IMR-90 (cell line): Measurements from ENCODE around the gene ZNF420. TPM values are rescaled to one million over a fixed set of nuclear protein-coding genes. Genes with fewer than 3 reads are reported as not detected.
"Not testable (repeated sequence)": the region's sequence is repeated elsewhere in the genome, so short reads cannot be mapped to it uniquely, and the experiment has no call there.

Experiments
- ATAC-seq: fragments of 200-7000 bp; cut with Tn5 transposase; 2 replicates; pipeline ENCODE4 v1.9.1; 2020; ENCODE audit warnings: low read depth, mild to moderate bottlenecking, moderate library complexity
- BruUV-seq: library from RNA; stranded (reverse); fragments of 400-500 nt; replicated peaks from 2 replicates; lab custom pipeline; 2021; lab: Mats Ljungman, UMichigan
- CTCF ChIA-PET: fragments of 300-600 bp; formaldehyde crosslinking; extraction: SDS; loops from one replicate; lab custom pipeline; 2021; ENCODE audit warnings: antibody characterized with exemption; lab: Yijun Ruan, JAX
- POLR2A ChIA-PET: fragments of 300-600 bp; sonication (Branson Sonifier 250); formaldehyde crosslinking; loops from one replicate; lab custom pipeline; 2022; ENCODE audit warnings: antibody characterized with exemption; ENCODE audit not compliant: unreplicated experiment; lab: Charles Lee
- DNase-seq: peaks from one replicate; pipeline ENCODE4 v3.0.0; 2013
- H2AFZ ChIP-seq: replicated peaks from 2 replicates; pipeline ENCODE3; 2013; ENCODE audit warnings: low read length, mild to moderate bottlenecking; ENCODE audit not compliant: poor library complexity
- H2AK5ac ChIP-seq: 2 replicates; pipeline ENCODE4 v1.6.1; 2013; ENCODE audit warnings: low read depth, low read length, inconsistent platforms
- H2AK9ac ChIP-seq: replicated peaks from 2 replicates; pipeline ENCODE3; 2013; ENCODE audit warnings: mild to moderate bottlenecking, low read depth, low read length, moderate library complexity; ENCODE audit not compliant: poor library complexity
- H2BK120ac ChIP-seq: 2 replicates; pipeline ENCODE4 v1.6.1; 2013; ENCODE audit warnings: low read depth, low read length, inconsistent platforms
- H2BK15ac ChIP-seq: 3 replicates; pipeline ENCODE4 v1.6.1; 2013; ENCODE audit warnings: low read depth, low read length, inconsistent platforms
- H2BK20ac ChIP-seq: 2 replicates; pipeline ENCODE4 v1.6.1; 2013; ENCODE audit warnings: low read depth, mild to moderate bottlenecking, inconsistent platforms, low read length, moderate library complexity
- H2BK5ac ChIP-seq: 2 replicates; pipeline ENCODE4 v1.6.1; 2013; ENCODE audit warnings: mild to moderate bottlenecking, low read depth, low read length, inconsistent platforms; ENCODE audit not compliant: poor library complexity, severe bottlenecking
- H3K14ac ChIP-seq: replicated peaks from 2 replicates; pipeline ENCODE4 v1.6.1; 2013; ENCODE audit warnings: low read depth, low read length, inconsistent platforms
- H3K18ac ChIP-seq: 2 replicates; pipeline ENCODE4 v1.6.1; 2013; ENCODE audit warnings: low read depth, low read length, control low read depth
- H3K23ac ChIP-seq: 2 replicates; pipeline ENCODE4 v1.6.1; 2013; ENCODE audit warnings: low read depth, low read length, inconsistent platforms
- H3K27ac ChIP-seq: 2 replicates; pipeline ENCODE4 v1.5.1; 2013; ENCODE audit warnings: mild to moderate bottlenecking, control low read depth, low read length; ENCODE audit not compliant: insufficient read depth
- H3K27me3 ChIP-seq: 2 replicates; pipeline ENCODE4 v1.6.1; 2013; ENCODE audit warnings: low read length; ENCODE audit not compliant: control insufficient read depth, insufficient read depth
- H3K36me3 ChIP-seq: 2 replicates; pipeline ENCODE4 v1.6.1; 2013; ENCODE audit warnings: low read length, mixed read lengths; ENCODE audit not compliant: control insufficient read depth, insufficient read depth
- H3K4ac ChIP-seq: 2 replicates; pipeline ENCODE4 v1.6.1; 2013; ENCODE audit warnings: low read depth, low read length, inconsistent platforms
- H3K4me1 ChIP-seq: 2 replicates; pipeline ENCODE4 v1.6.1; 2013; ENCODE audit warnings: low read length, mixed read lengths; ENCODE audit not compliant: control insufficient read depth, insufficient read depth
- H3K4me2 ChIP-seq: 2 replicates; pipeline ENCODE4 v1.6.1; 2013; ENCODE audit warnings: low read depth, mild to moderate bottlenecking, control low read depth, low read length, moderate library complexity
- H3K4me3 ChIP-seq: 2 replicates; pipeline ENCODE4 v1.5.1; 2013; ENCODE audit warnings: low read depth, mild to moderate bottlenecking, control low read depth, low read length, moderate library complexity; ENCODE audit not compliant: insufficient read depth
- H3K56ac ChIP-seq: 2 replicates; pipeline ENCODE4 v1.6.1; 2013; ENCODE audit warnings: low read length, inconsistent platforms; ENCODE audit not compliant: insufficient read depth; ENCODE audit errors: extremely low read depth
- H3K79me1 ChIP-seq, 2 experiments: 2 replicates each; pipeline ENCODE4 v1.6.1; 2013; ENCODE audit warnings: low read length in 2 of 2, inconsistent platforms in 1 of 2, low read depth in 1 of 2
- H3K9ac ChIP-seq: 2 replicates; pipeline ENCODE4 v1.6.1; 2013; ENCODE audit warnings: low read depth, low read length, control low read depth
- H3K9me1 ChIP-seq: 2 replicates; pipeline ENCODE4 v1.6.1; 2013; ENCODE audit warnings: low read length, inconsistent platforms; ENCODE audit not compliant: insufficient read depth
- H3K9me3 ChIP-seq: 2 replicates; pipeline ENCODE4 v1.6.1; 2013; ENCODE audit warnings: low read length; ENCODE audit not compliant: control insufficient read depth, insufficient read depth
- H4K20me1 ChIP-seq: 2 replicates; pipeline ENCODE4 v1.6.1; 2013; ENCODE audit warnings: low read length, inconsistent platforms; ENCODE audit not compliant: insufficient read depth
- H4K5ac ChIP-seq: 2 replicates; pipeline ENCODE4 v1.6.1; 2013; ENCODE audit warnings: mild to moderate bottlenecking, low read depth, low read length, control low read depth
- H4K8ac ChIP-seq, 2 experiments: 2 replicates each; pipeline ENCODE4 v1.6.1; 2013; ENCODE audit warnings: low read depth in 2 of 2, low read length in 2 of 2, control low read depth in 1 of 2, inconsistent platforms in 1 of 2
- H4K91ac ChIP-seq: 2 replicates; pipeline ENCODE4 v1.6.1; 2013; ENCODE audit warnings: low read depth, low read length, inconsistent platforms; ENCODE audit not compliant: insufficient read depth
- WGBS, 2 experiments: methylation state at CpG; one replicate each; pipeline versions ENCODE4 v1.1.5 to v1.1.7; 2013; ENCODE audit warnings: missing lambda C conversion rate in 2 of 2; ENCODE audit not compliant: insufficient read length in 1 of 2; ENCODE audit errors: extremely low coverage in 2 of 2; 5-methylcytosine and 5-hydroxymethylcytosine counted together
- dilution Hi-C: fragments of 300-500 bp; cut with HindIII; formaldehyde crosslinking; loops from one replicate; pipeline ENCODE4 v1.14.3; 2018; ENCODE audit warnings: low sequenced_read_pairs; ENCODE audit not compliant: unreplicated experiment
- in situ Hi-C: fragments of 300-500 bp; cut with MboI; formaldehyde crosslinking; loops from 3 replicates; pipeline ENCODE4 v1.14.3; 2019; ENCODE audit warnings: low sequenced_read_pairs, inconsistent platforms, mixed read lengths
- intact Hi-C: fragments of 100-400 bp; cut with micrococcal nuclease; formaldehyde crosslinking; loops from 2 replicates; pipeline ENCODE4 v1.10.0; 2022
- polyA plus RNA-seq, 3 experiments: library from polyadenylated mRNA; depleted of rRNA; stranded (reverse); fragments of >200 nt; gene quantifications; 2 replicates each; pipeline ENCODE4 v1.2.3, GENCODE V29; 2012; ENCODE audit warnings: low replicate concordance in 1 of 3
- total RNA-seq: library from RNA; depleted of rRNA; stranded (reverse); fragments of >200 nt; gene quantifications from 2 replicates; pipeline ENCODE4 v1.2.3, GENCODE V29; 2012

The ZNF420 gene
- total and polyA plus RNA-seq, 2 of the 4 experiments (the other 2 are of a cell fraction) = 1.5 to 11.7 TPM

GRCh38 chr19:37122093-37122492 is 43.9 kb downstream of the ZNF420 start:
- H3K27ac ChIP-seq, H3K9me1 ChIP-seq, H3K23ac ChIP-seq, intact Hi-C loops, H2BK120ac ChIP-seq, H3K14ac ChIP-seq, H3K36me3 ChIP-seq, H2BK15ac ChIP-seq, H2BK5ac ChIP-seq, POLR2A ChIA-PET, H2AK9ac ChIP-seq, H4K5ac ChIP-seq, ATAC-seq, H3K4me2 ChIP-seq, H3K56ac ChIP-seq, H3K4me3 ChIP-seq, BruUV-seq, H4K20me1 ChIP-seq, dilution Hi-C loops, H3K4ac ChIP-seq, H2AFZ ChIP-seq, H4K8ac ChIP-seq, H2AK5ac ChIP-seq, H3K79me1 ChIP-seq, H3K18ac ChIP-seq, H2BK20ac ChIP-seq, DNase-seq, H3K9ac ChIP-seq, H3K4me1 ChIP-seq, H4K91ac ChIP-seq, in situ Hi-C loops, H3K27me3 ChIP-seq: not testable (repeated sequence)
- no CpG with 5 or more reads among the region's 3 CpGs for WGBS, 2 experiments
- H3K9me3 ChIP-seq = peaks cover 34% of the 10 kb centered on the region
- CTCF ChIA-PET = interaction anchor here (0.6 kb wide), 1 partner anchor 281 kb away, joined by 3 read pairs; no protein-coding TSS in a partner anchor
